GM10248 (cell line): ENCODE measurements around the gene CACNA2D3.

Experiments
- CTCF ChIA-PET: fragments of 300-600 bp; sonication (Branson Sonifier 250); formaldehyde crosslinking; extraction: SDS; loops from one replicate; lab custom pipeline; 2021; ENCODE audit warnings: antibody characterized with exemption; lab: Yijun Ruan, JAX
- POLR2A ChIA-PET: fragments of 350-650 bp; sonication (Branson Sonifier 250); formaldehyde crosslinking; extraction: SDS; loops from one replicate; lab custom pipeline; 2020; ENCODE audit warnings: antibody characterized with exemption; lab: Yijun Ruan, JAX
- DNase-seq: peaks from one replicate; pipeline ENCODE4 v3.0.0; 2012; ENCODE audit errors: extremely low spot score
- TF ChIP-seq, protein P1 (sequence below): IDR thresholded peaks from 2 replicates; pipeline ENCODE4 v1.5.1; 2012; ENCODE audit warnings: mild to moderate bottlenecking, low read depth; ENCODE audit errors: extremely low read depth, missing control alignments, control extremely low read depth

CACNA2D3 gene

DNA sequence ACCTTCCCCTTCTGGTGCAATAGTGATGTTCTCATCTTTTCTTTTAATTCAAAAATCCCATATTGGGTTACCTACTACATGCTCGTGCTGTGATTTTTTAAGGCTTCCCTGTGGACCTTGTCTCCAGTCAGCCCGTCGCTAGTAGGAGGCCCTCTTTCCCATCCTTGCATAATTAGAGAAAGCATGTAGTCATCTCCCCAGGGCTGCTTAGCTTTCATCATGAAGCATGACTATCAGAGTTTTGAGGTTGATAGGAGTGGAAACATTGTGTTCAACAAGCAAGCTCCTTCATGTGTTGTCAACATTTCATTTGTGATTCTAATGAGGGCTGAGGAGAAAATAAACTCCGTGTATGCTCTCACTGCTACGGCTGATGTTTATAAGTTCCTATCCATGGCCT, 814.2 kb downstream of the CACNA2D3 start:
- no peak for DNase-seq
- TF ChIP-seq, protein P1, sequence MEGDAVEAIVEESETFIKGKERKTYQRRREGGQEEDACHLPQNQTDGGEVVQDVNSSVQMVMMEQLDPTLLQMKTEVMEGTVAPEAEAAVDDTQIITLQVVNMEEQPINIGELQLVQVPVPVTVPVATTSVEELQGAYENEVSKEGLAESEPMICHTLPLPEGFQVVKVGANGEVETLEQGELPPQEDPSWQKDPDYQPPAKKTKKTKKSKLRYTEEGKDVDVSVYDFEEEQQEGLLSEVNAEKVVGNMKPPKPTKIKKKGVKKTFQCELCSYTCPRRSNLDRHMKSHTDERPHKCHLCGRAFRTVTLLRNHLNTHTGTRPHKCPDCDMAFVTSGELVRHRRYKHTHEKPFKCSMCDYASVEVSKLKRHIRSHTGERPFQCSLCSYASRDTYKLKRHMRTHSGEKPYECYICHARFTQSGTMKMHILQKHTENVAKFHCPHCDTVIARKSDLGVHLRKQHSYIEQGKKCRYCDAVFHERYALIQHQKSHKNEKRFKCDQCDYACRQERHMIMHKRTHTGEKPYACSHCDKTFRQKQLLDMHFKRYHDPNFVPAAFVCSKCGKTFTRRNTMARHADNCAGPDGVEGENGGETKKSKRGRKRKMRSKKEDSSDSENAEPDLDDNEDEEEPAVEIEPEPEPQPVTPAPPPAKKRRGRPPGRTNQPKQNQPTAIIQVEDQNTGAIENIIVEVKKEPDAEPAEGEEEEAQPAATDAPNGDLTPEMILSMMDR = no peak
- ChIA-PET POLR2A (no interaction called here), CTCF (interaction anchor here (1.3 to 1.8 kb wide), 2 partner anchors 19 to 32 kb away, joined by 3 to 4 read pairs; no protein-coding TSS in a partner anchor)

DNA sequence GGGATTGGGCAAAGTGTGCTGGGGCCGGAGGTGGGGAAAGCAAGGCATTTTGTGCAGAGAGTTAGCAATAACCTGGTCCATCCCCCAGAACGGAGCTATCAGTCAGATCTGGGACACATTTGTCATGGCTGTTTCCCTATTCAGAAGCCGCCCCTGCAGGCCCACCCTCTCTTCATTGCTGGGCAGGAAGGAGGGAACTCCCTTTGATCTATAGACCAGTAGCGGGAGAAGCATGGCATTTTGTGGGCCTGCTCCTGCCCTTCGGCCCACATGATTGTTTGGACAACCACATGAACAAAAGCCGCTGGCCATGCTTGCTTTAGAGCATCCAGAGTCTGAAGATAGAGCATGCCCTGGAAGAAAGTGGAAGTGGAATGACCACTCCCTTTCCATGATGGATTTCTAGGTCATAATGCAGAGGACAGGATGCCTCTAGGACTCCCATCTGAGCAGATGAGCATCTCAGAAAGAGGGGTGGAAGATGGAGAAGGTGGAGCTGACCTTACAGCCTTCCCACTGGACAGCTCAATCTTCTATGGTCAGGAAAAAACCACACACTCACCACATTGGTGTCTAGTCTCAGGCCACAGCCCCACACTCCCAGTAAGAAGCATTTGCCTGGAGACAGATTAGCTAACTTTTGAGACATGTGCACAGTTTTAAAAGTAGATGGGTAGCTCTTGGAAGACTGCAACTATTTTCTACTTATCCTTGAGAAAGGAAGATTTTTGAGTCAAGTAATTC, 817.4 kb downstream of the CACNA2D3 start:
- POLR2A ChIA-PET = no interaction called here
- DNase-seq = no peak
- TF ChIP-seq, protein P1 = no peak
- CTCF ChIA-PET = no interaction called here

DNA sequence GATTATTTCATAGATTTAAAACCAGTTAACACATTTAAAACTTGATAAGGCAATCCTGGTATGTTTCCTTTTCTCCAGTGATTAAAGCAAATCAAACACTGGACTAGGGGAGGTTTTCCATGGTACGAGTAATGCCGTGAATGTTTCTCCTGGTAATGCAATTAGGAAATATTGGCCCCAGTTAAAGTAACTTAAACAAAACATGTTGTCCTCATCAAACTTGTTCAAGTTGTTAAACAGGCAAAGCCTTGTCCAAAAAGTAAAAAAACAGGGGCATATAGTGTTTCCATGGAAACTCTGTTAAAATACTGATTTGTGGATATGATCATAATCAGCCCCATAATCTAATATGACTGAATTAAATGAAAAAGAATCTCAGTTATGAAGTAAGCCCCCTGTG, 818.6 kb downstream of the CACNA2D3 start:
- POLR2A ChIA-PET = no interaction called here
- TF ChIP-seq, protein P1 = no peak
- no peak for DNase-seq
- CTCF ChIA-PET = no interaction called here

DNA sequence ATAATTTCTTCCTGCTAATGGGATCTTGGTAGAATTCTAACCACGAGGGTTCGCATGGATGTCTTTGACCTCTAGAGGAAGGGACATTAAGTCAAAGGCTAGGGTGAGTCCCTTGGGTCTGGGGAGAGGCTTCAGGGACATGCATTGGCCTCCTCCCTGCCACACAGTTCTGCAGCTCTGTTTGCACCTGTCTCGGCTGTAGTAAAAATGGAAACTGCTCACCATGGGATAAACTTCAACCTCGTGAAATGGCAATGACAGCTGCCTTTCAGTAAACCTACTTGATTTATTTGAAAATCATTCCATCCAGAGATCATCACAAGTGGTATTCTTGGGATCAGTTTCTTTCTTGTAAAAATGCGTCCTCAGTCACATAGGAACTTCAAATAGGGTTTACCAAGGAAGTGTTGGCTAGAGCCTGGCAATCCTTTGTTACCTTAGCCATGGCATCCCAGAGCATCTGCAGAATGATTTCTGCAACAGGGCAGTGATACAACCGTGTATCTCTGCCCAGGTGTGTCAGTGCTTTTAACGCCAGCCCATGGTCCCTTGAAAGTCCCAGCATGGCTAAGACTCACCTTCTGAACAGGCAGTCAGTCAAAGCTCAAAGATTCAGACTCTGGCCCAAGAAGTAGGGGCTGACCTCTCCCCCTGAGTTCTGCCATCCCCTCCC, 819.5 kb downstream of the CACNA2D3 start:
- no peak for DNase-seq
- TF ChIP-seq, protein P1 = no peak
- POLR2A ChIA-PET = no interaction called here
- CTCF ChIA-PET = no interaction called here

DNA sequence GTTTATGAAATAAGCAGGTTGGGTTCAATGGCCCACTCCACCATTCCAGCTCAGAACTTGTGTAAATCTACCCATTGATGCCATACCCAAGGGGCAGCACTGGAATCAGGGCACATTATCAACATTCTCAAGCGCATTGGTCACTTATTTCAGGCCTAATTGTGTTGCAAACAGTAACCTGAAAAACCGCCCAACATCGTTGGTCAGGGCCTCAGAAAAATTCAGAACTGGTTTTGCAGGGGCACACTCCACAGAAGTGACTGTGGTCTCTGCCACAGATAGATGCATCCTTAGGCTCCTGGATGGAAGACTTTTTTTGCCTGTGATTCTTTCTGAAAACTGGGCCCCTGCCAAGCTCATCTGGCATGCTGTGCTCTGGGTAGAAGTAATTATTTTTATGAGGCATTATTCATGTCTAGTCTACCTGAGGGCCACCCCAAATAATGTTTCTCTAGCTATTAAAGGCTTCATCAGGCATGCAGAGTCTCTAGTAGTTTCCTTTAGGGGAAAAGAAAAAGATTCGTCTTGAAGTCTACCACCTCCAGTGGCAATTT, 827.2 kb downstream of the CACNA2D3 start:
- ChIA-PET CTCF (no interaction called here), POLR2A (no interaction called here)
- TF ChIP-seq, protein P1 = no peak
- DNase-seq = no peak

DNA sequence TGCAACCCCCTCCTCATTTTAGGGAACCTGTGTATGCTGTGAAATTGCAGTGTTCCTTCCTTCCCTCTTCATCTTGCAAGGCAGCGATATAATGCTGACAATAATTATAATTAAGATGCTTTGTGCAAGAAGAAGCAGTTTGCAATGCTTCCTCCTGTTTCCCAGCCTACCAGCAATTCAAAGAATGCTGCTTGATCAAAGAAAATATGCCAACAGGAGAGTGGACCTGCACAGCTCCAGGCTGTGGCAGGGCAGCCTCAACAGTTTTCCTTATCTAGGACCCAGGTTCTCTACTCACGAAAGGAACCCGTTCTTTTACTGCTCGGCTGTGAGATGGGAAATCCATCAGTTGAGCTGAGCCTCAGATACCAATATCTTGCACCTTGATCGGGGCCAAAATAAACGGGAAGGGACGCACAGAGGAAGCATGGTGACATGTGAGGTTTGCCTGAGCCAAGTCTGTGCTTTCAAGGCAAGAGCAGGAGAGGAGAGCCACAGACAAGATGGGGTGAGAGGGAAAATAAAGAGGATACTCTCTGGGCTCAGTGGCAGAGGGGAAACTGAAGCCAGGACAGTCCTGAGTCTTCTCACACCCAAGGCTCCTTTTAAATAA, 828.1 kb downstream of the CACNA2D3 start:
- no peak for DNase-seq
- POLR2A ChIA-PET = no interaction called here
- CTCF ChIA-PET = no interaction called here
- TF ChIP-seq, protein P1 = no peak
